ENCODE results near the gene DDHD1.
"Not testable (repeated sequence)": the region's sequence is repeated elsewhere in the genome, so short reads cannot be mapped to it uniquely, and the experiment has no call there.

Gene DDHD1

DNA sequence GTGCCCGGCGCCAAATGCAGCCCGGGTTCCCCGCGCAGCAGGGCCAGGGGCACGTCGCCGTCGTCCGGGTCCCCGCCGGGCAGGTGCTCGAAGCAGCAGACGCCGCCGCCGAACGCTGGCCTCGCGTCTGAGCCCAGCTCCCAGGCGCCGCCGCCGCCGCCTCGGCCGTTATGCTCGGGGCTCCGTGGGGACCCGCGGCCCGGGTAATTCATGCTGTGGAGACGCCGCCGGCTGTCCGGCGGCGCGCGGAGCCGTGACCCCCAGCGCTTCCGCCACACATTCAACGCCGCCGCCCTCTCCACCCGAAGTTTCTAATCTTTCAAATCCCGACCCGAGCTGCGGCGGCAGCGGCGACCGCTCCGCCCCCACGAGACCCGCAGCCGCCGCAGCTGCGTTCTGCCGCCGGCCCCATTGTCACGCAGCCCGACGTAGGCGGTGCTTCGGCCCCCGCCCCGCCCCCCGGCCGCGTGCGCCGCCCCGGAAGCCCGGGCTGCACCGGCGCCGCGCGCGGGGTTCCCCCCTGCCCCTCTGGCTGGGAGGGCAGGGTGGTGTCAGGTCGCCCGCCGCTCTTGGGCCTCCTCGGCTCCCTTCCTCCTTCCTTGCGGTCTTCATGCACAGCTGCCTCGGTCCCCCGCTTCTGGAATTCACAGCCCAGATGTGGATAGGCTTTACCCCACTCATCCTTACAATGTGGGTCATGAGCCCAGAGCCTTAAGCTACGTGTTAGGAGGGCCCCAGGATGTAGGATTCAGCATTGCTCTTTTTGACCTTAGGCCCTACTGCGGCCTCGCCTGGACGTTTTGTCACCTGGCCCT, at the start of gene DDHD1:
TSS of gene DDHD1 (minus strand) at position 437 of the 815 bp plus-strand sequence. CDS start at position 212, 225 bp downstream.
- Histone ChIP-seq H3K4me3 (ENCODE audit: low read depth, low read length) (peak within 1 kb of the TSS; percentile 92), H3K27me3 (ENCODE audit: control insufficient read depth, insufficient read depth, low read length) (no peaks in the 10 kb centered on the region), H3K9me3 (ENCODE audit: control insufficient read depth, insufficient read depth, low read length) (no peaks in the 10 kb centered on the region), H3K4me1 (ENCODE audit: control insufficient read depth, insufficient read depth, low read length) (no peaks in the 10 kb centered on the region), H3K9ac (ENCODE audit: low read depth, low read length) (peak within 1 kb of the TSS; percentile 68), H3K36me3 (ENCODE audit: control insufficient read depth, insufficient read depth, low read length) (no peaks in the 10 kb centered on the region)

DNA sequence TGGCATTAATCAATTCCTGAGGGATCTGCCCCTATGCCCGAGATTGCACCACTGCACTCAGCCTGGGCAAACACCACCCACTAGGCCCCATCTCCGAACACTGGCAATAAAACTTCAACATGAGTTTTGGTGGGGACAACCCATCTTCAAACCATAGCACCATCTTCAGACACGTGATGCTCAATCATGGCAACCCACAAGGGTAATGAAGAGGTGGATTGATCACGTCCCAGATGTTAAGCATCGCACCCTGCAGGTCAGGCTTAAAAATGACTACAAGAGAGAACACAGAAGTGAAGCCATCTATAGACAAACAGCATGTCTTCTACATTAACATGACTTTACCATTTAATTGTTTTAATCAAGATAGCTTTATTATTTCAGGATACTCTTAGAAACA, 42.8 kb upstream of the DDHD1 start:
- H3K9ac ChIP-seq (ENCODE audit: low read depth, low read length): no peak overlapping the region
- H3K4me3 ChIP-seq (ENCODE audit: low read depth, low read length): no peak overlapping the region
- H3K27me3 ChIP-seq (ENCODE audit: control insufficient read depth, insufficient read depth, low read length): no peaks in the 10 kb centered on the region
- H3K4me1 ChIP-seq (ENCODE audit: control insufficient read depth, insufficient read depth, low read length): no peaks in the 10 kb centered on the region
- H3K36me3 ChIP-seq (ENCODE audit: control insufficient read depth, insufficient read depth, low read length): no peaks in the 10 kb centered on the region
- no peaks in the 10 kb centered on the region for H3K9me3 ChIP-seq (ENCODE audit: control insufficient read depth, insufficient read depth, low read length)

DNA sequence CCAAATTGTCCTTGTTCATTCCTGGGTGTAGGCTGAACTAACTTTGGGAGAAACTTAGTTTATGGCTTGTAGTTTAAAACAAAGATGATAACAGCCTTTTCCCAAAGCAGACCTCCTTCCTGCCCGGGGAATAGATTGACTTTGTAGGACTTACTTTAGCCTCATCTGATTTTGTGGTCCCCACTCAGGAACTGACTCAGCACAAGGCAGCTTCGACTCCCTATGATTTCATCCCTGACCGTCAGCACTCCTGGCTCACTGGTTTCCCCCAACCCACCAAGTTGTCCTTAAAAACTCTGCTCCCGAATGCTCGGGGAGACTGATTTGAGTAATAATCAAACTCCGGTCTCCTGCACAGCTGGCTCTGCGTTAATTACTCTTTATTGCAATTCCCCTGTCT, 40.1 kb upstream of the DDHD1 start:
- Histone ChIP-seq H3K9me3 (ENCODE audit: control insufficient read depth, insufficient read depth, low read length) (no peaks in the 10 kb centered on the region), H3K4me1 (ENCODE audit: control insufficient read depth, insufficient read depth, low read length) (no peaks in the 10 kb centered on the region), H3K27me3 (ENCODE audit: control insufficient read depth, insufficient read depth, low read length) (no peaks in the 10 kb centered on the region), H3K9ac (ENCODE audit: low read depth, low read length) (no peak overlapping the region), H3K36me3 (ENCODE audit: control insufficient read depth, insufficient read depth, low read length) (no peaks in the 10 kb centered on the region), H3K4me3 (ENCODE audit: low read depth, low read length) (no peak overlapping the region)

DNA sequence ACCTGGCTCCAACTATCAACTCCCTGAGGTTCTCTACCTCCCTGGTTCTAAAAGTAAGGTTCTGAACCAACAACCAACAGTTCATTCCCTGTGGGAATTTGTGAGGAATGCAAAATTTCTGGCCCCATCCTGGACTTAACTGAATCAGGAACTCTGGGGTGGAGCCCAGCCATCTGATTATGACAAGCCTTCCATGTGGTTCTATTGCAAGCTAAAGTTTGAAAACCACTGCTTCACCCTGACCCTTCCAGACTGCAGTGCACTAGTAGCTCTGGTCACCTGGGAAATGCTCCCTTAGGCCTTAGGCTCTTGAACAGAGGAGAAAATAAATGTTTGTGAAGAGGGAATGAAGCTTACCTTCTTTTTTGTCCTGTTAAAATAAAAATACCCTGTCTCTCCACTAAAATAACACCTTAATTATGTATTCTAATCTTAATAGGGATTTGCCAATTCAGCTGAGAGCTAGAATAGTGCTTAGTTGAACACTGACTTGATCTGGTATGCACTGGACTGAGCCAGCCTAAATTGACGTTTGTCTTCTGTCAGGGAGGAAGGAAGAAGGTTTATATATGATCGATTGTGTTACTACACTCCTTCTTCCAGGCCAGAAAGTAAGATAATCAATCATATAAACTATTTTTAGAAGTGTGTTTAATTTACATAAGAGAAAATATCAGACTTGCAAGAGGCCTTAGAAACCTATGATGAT, 39.1 kb upstream of the DDHD1 start:
- Histone ChIP-seq H3K4me3 (ENCODE audit: low read depth, low read length) (no peak overlapping the region), H3K4me1 (ENCODE audit: control insufficient read depth, insufficient read depth, low read length) (no peaks in the 10 kb centered on the region), H3K27me3 (ENCODE audit: control insufficient read depth, insufficient read depth, low read length) (no peaks in the 10 kb centered on the region), H3K36me3 (ENCODE audit: control insufficient read depth, insufficient read depth, low read length) (no peaks in the 10 kb centered on the region), H3K9ac (ENCODE audit: low read depth, low read length) (no peak overlapping the region), H3K9me3 (ENCODE audit: control insufficient read depth, insufficient read depth, low read length) (no peaks in the 10 kb centered on the region)

DNA sequence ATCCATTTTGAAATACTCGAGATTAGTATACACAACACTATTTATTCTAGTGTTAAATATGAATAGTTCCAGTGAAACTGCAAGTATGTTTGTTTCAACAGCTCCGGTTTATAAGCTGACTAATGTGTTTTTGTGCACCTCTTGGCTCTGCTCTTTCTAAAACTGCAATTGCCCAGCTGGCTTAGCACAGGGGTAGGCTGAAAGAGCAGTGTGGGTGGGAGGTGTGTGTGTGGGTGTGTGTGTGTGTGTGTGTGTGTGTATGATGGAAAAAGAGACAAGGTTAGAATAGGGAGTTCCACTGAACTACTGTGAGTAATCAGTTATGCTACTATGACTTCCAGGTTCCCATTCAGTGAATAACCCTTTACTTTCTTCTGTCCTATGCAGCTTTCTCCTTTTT, 37.8 kb upstream of the DDHD1 start:
- Histone ChIP-seq H3K9me3 (ENCODE audit: control insufficient read depth, insufficient read depth, low read length) (no peaks in the 10 kb centered on the region), H3K36me3 (ENCODE audit: control insufficient read depth, insufficient read depth, low read length) (no peaks in the 10 kb centered on the region), H3K4me3 (ENCODE audit: low read depth, low read length) (no peak overlapping the region), H3K9ac (ENCODE audit: low read depth, low read length) (no peak overlapping the region), H3K27me3 (ENCODE audit: control insufficient read depth, insufficient read depth, low read length) (no peaks in the 10 kb centered on the region), H3K4me1 (ENCODE audit: control insufficient read depth, insufficient read depth, low read length) (no peaks in the 10 kb centered on the region)

DNA sequence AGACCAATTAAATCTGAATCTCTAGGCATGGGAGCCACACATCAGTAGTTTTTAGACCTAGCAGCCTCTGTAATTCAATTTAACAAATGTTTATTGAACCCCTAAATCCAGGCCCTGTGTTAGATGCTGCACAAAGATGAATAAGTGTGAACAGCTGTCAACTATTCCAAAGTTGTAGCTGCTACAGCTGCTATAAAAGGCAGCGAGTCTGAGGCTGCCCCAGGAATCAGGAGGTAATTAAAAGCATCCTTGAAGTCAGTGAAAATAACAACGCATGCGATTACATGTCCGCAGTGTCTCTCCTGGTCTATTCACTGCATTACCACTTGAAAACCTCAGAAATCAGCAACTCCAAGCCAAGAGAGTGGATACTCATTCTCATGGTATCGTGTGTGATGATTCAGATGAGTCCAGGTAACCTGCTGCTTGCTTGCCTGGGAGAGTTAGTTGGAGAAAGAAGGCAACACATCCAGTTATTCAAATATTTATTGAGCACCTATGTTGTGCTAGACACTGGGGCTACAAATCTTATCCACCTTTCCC, 34.9 kb upstream of the DDHD1 start:
- no peaks in the 10 kb centered on the region for H3K4me1 ChIP-seq (ENCODE audit: control insufficient read depth, insufficient read depth, low read length)
- H3K27me3 ChIP-seq (ENCODE audit: control insufficient read depth, insufficient read depth, low read length): no peaks in the 10 kb centered on the region
- H3K4me3 ChIP-seq (ENCODE audit: low read depth, low read length): no peak overlapping the region
- no peaks in the 10 kb centered on the region for H3K36me3 ChIP-seq (ENCODE audit: control insufficient read depth, insufficient read depth, low read length)
- H3K9me3 ChIP-seq (ENCODE audit: control insufficient read depth, insufficient read depth, low read length): no peaks in the 10 kb centered on the region
- no peak overlapping the region for H3K9ac ChIP-seq (ENCODE audit: low read depth, low read length)

DNA sequence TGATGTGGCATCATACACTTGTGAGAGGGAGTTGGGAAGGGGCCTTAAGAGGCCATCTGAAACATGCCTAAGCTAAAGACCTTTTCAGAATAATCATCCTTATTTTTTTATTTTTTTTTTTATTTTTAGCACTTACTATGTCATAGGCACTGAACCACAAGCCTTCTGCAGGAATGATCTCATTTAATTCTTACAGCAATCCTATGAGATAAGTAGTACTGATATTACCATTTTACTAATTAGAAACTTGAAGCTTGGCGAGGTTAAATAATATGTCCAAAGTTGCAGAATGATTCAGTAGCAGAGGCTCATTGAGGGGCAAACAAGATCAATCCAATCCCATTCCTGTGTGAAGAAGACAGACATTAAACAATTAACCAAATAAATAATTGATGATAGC, 33.4 kb upstream of the DDHD1 start:
- H3K9ac ChIP-seq (ENCODE audit: low read depth, low read length): no peak overlapping the region
- H3K4me1 ChIP-seq (ENCODE audit: control insufficient read depth, insufficient read depth, low read length): no peaks in the 10 kb centered on the region
- no peaks in the 10 kb centered on the region for H3K9me3 ChIP-seq (ENCODE audit: control insufficient read depth, insufficient read depth, low read length)
- no peaks in the 10 kb centered on the region for H3K27me3 ChIP-seq (ENCODE audit: control insufficient read depth, insufficient read depth, low read length)
- no peak overlapping the region for H3K4me3 ChIP-seq (ENCODE audit: low read depth, low read length)
- H3K36me3 ChIP-seq (ENCODE audit: control insufficient read depth, insufficient read depth, low read length): no peaks in the 10 kb centered on the region

DNA sequence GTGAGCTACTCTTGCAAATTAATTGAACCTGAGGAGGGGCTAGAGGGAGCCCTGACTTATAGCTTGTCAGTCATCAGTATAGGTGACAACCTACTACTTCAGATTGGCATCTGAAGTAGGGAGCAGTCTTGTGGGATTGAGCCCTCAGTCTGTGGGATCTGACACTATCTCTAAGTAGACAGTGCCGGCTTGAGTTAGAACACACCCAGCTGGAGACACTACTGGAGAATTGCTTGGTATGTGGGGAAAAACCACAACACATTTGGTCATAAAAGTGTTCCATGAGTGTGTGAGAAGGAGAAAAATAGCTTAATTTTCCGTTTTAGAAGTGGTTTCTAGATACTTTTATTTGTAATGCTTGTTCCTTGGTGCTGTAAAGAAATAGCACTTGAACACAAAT, 30.5 kb upstream of the DDHD1 start:
- H3K4me3 ChIP-seq (ENCODE audit: low read depth, low read length): no peak overlapping the region
- no peaks in the 10 kb centered on the region for H3K36me3 ChIP-seq (ENCODE audit: control insufficient read depth, insufficient read depth, low read length)
- no peak overlapping the region for H3K9ac ChIP-seq (ENCODE audit: low read depth, low read length)
- H3K9me3 ChIP-seq (ENCODE audit: control insufficient read depth, insufficient read depth, low read length): no peaks in the 10 kb centered on the region
- H3K4me1 ChIP-seq (ENCODE audit: control insufficient read depth, insufficient read depth, low read length): no peaks in the 10 kb centered on the region
- H3K27me3 ChIP-seq (ENCODE audit: control insufficient read depth, insufficient read depth, low read length): no peaks in the 10 kb centered on the region

DNA sequence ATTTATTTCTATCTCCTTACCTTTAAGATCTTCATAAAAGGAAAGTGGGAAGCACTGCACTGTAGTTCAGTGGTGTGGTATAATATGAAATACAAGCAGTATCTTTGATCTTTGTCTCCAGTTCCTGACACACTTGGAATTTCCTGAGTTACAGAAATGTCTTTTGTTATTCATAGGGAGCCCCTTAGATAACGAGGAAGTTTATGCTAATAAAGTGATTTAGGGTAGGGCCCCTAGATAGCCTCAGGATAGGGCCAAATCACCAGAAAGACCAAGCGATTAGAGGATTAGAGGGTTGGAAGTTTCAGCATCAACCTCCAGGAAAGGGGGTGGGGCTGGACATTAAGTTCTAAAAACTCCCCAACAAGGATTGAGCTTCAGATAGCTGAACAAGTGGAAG, 29.9 kb upstream of the DDHD1 start:
- H3K4me1 ChIP-seq (ENCODE audit: control insufficient read depth, insufficient read depth, low read length): no peaks in the 10 kb centered on the region
- no peak overlapping the region for H3K4me3 ChIP-seq (ENCODE audit: low read depth, low read length)
- H3K9ac ChIP-seq (ENCODE audit: low read depth, low read length): no peak overlapping the region

DNA sequence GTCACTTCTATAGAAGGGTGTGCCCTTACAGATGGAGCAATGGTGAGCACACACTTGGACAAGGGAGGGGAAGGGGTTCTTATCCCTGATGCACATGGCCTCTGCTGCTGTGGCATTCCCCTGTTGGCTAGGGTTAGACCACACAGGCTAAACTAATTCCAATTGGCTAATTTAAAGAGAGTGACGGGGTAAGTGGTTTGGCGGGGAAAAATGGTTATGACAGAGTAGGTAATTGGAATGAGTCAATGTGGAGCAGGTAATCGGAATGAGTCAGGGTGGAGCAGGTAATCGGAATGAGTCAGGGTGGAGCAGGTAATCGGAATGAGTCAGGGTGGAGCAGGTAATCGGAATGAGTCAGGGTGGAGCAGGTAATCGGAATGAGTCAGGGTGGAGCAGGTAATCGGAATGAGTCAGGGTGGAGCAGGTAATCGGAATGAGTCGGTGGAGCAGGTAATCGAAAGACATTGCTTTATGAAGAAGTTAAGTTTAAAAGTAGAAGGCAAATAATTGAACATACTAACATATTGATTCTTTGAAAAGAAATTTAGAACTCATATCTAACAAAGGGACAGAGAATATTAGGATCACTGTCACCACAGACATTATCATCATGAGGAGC, 28.4 kb upstream of the DDHD1 start:
- H3K27me3 ChIP-seq (ENCODE audit: control insufficient read depth, insufficient read depth, low read length); H3K4me3 ChIP-seq (ENCODE audit: low read depth, low read length); H3K9ac ChIP-seq (ENCODE audit: low read depth, low read length); H3K9me3 ChIP-seq (ENCODE audit: control insufficient read depth, insufficient read depth, low read length); H3K4me1 ChIP-seq (ENCODE audit: control insufficient read depth, insufficient read depth, low read length); H3K36me3 ChIP-seq (ENCODE audit: control insufficient read depth, insufficient read depth, low read length): not testable (repeated sequence)

More for the DNA sequence above, 29.9 kb upstream of the DDHD1 start:
- Histone ChIP-seq H3K36me3 (ENCODE audit: control insufficient read depth, insufficient read depth, low read length) (no peaks in the 10 kb centered on the region), H3K27me3 (ENCODE audit: control insufficient read depth, insufficient read depth, low read length) (no peaks in the 10 kb centered on the region), H3K9me3 (ENCODE audit: control insufficient read depth, insufficient read depth, low read length) (no peaks in the 10 kb centered on the region)

DNA sequence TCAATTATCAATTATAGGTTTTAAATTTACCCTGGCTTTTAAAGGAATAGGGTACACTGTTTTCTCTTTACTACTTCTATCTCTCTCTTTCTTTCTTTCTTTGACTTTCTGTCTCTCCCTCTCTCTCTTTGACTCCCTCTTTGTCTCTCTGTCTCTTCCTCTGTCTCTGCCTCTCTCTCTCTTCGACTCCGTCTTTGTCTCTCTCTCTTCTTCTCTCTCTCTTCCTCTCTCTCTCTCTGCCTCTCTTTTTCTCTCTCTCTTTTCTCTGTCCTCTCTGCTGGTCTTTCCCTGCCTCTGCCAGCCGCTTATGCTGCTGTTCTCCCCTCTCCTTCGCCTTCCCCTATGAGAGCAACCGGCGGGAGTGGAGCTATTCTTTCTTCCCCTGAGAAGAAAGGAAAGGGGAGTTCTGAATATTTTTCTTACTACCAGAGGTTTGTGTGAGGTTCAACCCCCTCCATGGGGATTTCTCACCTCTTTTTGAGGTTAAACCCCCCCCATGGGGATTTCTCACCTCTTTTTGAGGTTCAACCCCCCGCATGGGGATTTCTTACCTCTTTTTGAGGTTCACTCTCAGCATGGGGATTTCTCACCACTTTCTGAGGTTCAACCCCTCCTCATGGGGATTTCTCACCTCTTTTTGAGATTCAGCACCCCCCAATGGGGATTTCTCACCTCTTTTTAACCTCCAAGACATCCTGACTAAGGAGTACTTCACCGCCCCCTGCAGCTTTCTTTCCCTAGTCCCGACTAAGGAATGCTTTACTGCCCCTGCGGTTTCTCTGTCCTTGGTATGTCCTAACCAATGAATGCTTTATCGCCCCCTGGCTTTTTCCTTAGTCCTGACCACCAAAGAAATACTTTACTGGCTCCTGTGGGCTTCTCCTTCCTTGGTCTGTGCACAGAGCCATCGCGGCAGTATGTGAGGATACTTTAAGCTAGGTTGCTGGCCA, 27.4 kb upstream of the DDHD1 start:
- Histone ChIP-seq H3K4me3 (ENCODE audit: low read depth, low read length) (peak overlapping the region; percentile 13), H3K4me1 (ENCODE audit: control insufficient read depth, insufficient read depth, low read length) (no peaks in the 10 kb centered on the region), H3K27me3 (ENCODE audit: control insufficient read depth, insufficient read depth, low read length) (no peaks in the 10 kb centered on the region), H3K9ac (ENCODE audit: low read depth, low read length) (no peak overlapping the region), H3K36me3 (ENCODE audit: control insufficient read depth, insufficient read depth, low read length) (no peaks in the 10 kb centered on the region), H3K9me3 (ENCODE audit: control insufficient read depth, insufficient read depth, low read length) (no peaks in the 10 kb centered on the region)
